HG02610 (cell line): ENCODE results near the gene CD27.
"Not testable (repeated sequence)": the region's sequence is repeated elsewhere in the genome, so short reads cannot be mapped to it uniquely, and the experiment has no call there.

Source experiments
- ATAC-seq: cut with Tn5 transposase; IDR thresholded peaks from one replicate; pipeline ENCODE4 v1.9.1; 2021; ENCODE audit warnings: mild to moderate bottlenecking, moderate library complexity; ENCODE audit not compliant: unreplicated experiment

The CD27 gene

GRCh38 chr12:6461401-6462233 is 16.9 kb downstream of the CD27 start:
- ATAC-seq: peak; percentile 77

- ATAC-seq: no peak
These were observed 17.7 kb downstream of the CD27 start for GRCh38 chr12:6462234-6462995.

DNA sequence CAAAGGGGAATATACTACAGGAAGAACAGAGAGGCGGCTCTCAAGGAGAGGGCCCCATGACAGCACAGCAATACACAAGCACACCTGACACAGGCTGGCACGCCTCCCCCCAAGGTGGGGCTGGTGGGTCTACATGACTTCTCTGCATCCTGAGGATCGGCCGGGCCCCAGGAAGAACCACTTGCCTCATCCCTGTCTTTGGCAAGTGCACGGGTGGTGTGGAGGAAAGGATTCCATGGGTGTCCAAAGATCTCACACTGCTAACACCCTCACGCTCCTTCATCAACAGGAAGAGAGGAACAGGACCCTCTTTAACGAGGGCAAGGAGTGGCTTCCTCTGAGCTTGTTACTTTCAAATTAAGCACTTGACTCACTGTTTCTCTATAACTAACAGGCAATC is 18.5 kb downstream of the CD27 start:
- no peak for ATAC-seq

- no peak for ATAC-seq
These were observed 19.1 kb downstream of the CD27 start for GRCh38 chr12:6463858-6464257.

DNA sequence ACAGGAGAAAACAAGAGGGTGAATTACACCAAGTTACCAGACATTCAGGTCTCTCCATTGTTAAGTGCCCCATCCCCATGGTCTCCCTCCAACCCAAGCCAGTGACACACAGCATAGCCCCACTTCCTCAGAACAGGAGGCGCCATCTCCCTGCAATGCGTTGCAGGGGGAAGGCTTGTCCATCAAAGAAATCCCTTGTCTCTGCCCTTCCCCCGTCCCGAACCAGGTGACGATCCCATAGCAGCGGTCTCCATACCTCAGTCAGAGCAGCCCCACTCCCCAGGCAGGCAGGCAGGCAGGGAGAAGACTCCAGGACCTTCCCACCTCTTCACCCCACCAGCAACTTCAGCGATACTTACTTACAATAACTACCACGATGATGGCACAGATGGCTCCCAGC is 19.8 kb downstream of the CD27 start:
- ATAC-seq: no peak

GRCh38 chr12:6465467-6466183 is 20.9 kb downstream of the CD27 start:
- no peak for ATAC-seq

DNA sequence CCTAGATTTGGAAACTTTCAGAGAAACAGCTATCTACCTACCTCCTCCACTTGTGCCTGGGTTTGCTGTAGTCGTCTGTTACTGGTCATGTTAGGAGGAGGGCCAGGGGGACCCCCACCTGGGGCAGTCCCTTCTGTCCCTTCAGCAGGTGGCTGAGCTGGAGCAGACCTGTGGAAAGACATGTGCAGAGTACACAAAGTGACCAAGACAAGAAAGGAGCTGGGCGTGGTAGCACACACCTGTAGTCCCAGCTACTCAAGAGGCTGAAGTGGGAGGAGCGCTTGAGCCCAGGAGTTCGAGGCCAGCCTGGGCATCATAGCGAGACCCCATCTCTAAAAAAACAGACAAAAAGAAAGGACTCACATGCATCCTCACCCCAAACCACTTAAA is 21.4 kb downstream of the CD27 start:
- ATAC-seq: no peak

DNA sequence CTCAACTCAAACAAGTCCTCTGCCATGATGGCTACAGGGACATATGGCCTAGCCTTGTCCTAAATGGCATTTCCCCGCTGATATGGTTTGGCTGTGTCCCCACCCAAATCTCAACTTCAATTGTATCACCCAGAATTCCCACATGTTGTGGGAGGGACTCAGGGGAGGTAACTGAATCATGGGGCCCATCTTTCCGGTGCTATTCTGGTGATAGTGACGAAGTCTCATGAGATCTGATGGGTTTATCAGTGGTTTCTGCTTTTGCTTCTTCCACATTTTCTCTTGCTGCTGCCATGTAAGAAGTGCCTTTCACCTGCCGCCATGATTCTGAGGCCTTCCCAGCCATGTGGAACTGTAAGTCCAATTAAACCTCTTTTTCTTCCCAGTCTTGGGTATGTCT is 22.0 kb downstream of the CD27 start:
- not testable (repeated sequence) for ATAC-seq

DNA sequence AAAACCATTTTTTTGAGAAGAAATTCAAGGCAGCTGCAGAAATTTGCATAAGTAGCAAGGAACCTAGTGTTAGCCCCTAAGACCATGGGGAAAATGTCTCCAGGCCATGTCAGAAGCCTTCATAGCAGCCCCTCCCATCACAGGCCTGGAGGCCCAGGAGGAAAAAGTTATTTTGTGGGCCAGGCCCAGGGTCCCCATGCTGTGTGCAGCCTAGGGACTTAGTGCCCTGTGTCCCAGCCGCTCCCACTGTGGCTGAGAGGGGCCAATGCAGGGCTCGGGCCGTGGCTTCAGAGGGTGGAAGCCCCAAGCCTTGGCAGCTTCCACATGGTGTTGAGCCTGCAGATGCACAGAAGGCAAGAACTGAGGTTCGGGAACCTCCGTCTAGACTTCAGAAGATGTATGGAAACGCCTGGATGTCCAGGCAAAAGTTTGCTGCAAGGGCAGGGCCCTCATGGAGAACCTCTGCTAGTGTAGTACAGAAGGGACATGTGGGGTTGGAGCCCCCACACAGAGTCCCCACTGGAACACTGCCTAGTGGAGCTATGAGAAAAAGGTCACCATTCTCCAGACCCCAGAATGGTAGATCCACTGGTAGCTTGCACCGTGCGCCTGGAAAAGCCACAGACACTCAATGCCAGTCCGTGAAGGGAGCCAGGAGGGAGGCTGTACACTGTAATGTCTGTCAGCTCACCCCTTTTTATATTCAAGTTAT is 23.0 kb downstream of the CD27 start:
- ATAC-seq: not testable (repeated sequence)

DNA sequence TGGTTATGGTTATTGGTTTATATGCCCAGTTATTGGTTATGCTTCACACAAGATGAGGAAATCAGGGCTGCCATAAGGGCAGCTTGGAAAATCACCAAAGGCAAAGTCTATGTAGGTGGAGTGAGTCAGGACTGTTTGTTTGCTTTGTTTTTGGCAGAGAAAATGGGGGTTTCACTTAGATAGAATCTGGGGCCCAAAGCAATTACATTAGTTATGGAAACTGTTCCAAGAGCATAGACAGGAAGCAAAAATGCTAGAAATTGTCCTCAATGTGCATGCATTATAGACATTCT is 23.5 kb downstream of the CD27 start:
- no peak for ATAC-seq

- no peak for ATAC-seq
These were observed 24.3 kb downstream of the CD27 start for GRCh38 chr12:6469092-6469491.

DNA sequence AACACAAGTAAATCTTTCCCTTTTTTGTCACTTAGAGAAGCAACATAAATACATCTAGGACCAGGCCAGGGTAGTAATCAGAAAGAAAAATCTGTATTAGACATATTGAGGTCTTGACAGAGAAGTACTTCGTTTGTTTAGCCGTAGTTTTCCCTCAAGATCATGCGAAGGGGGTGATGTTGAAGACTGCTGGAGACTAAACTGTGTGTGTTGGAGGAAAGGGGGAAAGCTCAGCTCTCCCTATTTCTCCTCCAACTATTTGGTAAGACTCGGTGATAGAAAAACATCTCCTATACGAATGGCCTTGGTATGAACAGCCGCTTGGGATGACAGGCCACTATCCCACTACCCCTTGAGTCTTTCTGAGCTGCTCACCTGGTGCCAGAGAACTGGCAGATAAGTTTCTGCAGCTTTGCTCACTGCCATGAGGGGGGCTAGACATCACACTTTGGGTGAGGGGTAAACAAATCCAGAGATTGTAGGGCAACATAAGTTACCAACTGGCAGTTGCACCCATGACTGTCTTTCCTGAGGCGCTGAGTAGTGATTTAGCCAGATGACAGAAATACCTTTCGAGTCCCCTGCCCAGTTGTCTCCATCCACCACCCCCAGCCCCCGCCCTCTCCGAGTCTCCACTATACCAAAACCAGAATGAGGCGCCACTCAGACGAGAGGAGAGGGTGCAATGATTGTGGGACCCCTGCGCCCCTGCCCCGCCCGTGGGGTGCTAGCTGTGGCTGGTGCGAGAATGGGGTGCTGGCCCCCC is 25.0 kb downstream of the CD27 start:
- no peak for ATAC-seq

- ATAC-seq: peak; percentile 87
These were observed 25.8 kb downstream of the CD27 start, which contains the start of gene VAMP1 for GRCh38 chr12:6470375-6471163. VAMP1 (minus strand) TSS chr12:6470677; CDS start chr12:6470531, 146 bp downstream.

- no peak for ATAC-seq
These were observed 27.2 kb downstream of the CD27 start for GRCh38 chr12:6471989-6472360.

- ATAC-seq: no peak
These were observed 27.7 kb downstream of the CD27 start for GRCh38 chr12:6472491-6472890.

DNA sequence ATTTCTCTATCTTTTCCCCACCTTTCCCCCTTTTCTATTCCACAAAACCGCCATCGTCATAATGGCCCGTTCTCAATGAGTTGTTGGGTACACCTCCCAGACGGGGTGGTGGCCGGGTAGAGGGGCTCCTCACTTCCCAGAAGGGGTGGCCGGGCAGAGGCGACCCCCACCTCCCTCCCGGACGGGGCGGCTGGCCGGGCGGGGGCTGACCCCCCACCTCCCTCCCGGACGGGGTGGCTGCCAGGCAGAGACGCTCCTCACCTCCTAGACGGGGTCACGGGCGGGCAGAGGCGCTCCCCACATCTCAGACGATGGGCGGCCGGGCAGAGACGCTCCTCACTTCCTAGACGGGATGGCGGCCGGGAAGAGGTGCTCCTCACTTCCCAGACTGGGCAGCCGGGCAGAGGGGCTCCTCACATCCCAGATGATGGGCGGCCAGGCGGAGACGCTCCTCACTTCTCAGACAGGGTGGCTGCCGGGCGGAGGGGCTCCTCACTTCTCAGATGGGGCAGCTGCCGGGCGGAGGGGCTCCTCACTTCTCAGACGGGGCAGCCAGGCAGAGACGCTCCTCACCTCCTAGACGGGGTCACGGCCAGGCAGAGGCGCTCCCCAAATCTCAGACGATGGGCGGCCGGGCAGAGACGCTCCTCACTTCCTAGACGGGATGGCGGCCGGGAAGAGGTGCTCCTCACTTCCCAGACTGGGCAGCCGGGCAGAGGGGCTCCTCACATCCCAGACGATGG is 30.6 kb downstream of the CD27 start:
- not testable (repeated sequence) for ATAC-seq

GRCh38 chr12:6476489-6476888 is 31.7 kb downstream of the CD27 start:
- no peak for ATAC-seq

GRCh38 chr12:6477601-6478377 is 33.0 kb downstream of the CD27 start:
- ATAC-seq: not testable (repeated sequence)
